Pancreas (tissue), 10 donors: Measurements from ENCODE around the gene FHIT. TPM values are rescaled to one million over a fixed set of nuclear protein-coding genes. Genes with fewer than 3 reads are reported as not detected.
"Not testable (repeated sequence)": the region's sequence is repeated elsewhere in the genome, so short reads cannot be mapped to it uniquely, and the experiment has no call there.

Experiments
- ATAC-seq, 4 donors: fragments of 200-7000 bp; cut with Tn5 transposase; one replicate each; pipeline versions ENCODE4 v1.8.0 to v1.9.1; 2020; ENCODE audit warnings: mild to moderate bottlenecking in 4 of 4, moderate library complexity in 4 of 4
- DNase-seq, 6 donors: peaks; one replicate each; pipeline ENCODE4 v3.0.0-alpha.2; 2020
- FAIRE-seq: peaks from 2 replicates; lab custom pipeline; 2012; peaks lifted over from hg19 to GRCh38; lab: Jason Lieb, UNC
- H3K27ac ChIP-seq, 4 donors: fragments of 200-600 bp; sonication (generic); 1 replicate in 3 of 4; 2 replicates in 1 of 4; pipeline versions ENCODE4 v1.5.0 to v1.8.0; 2020
- H3K27me3 ChIP-seq, 4 donors: fragments of 200-600 bp; one replicate each; pipeline ENCODE4 v1.8.0; 2021
- H3K36me3 ChIP-seq, 3 donors: fragments of 200-600 bp; sonication (generic) in 1 of 3; one replicate each; pipeline versions ENCODE4 v1.5.0 to v1.8.0; 2020 to 2021
- H3K4me1 ChIP-seq, 3 donors: fragments of 200-600 bp; one replicate each; pipeline ENCODE4 v1.8.0; 2021
- H3K4me3 ChIP-seq, 4 donors: fragments of 200-600 bp; sonication (generic) in 2 of 4; one replicate each; pipeline versions ENCODE4 v1.5.0 to v1.8.0; 2020 to 2021
- H3K9me3 ChIP-seq, 4 donors: fragments of 200-600 bp; one replicate each; pipeline ENCODE4 v1.8.0; 2021
- CTCF ChIP-seq, 4 donors: fragments of 200-600 bp; sonication (generic) in 3 of 4; IDR thresholded peaks; one replicate each; pipeline versions ENCODE4 v1.5.0 to v1.8.0; 2021; ENCODE audit warnings: antibody characterized with exemption in 4 of 4
- WGBS, 2 donors: extraction: QIAGEN DNeasy Blood & Tissue Kit; methylation state at CpG; one replicate each; pipeline ENCODE4 v1.1.7; 2013; 5-methylcytosine and 5-hydroxymethylcytosine counted together
- intact Hi-C, 3 donors: fragments of 100-400 bp; cut with DNase I; formaldehyde crosslinking; loops; one replicate each; pipeline versions ENCODE4 v1.11.1 to v1.14.2; 2022
- polyA plus RNA-seq, 2 donors: library from polyadenylated mRNA; stranded (reverse); fragments of 200-250 nt; gene quantifications; one replicate each; pipeline ENCODE4 v1.2.3, GENCODE V29; 2013
- total RNA-seq, 6 donors: library from RNA; stranded (reverse); fragmentation: NEBNext Ultra II Directional in 4 of 6; extraction: Animal tissue kit (Norgen Biotek cat#: 25700) in 4 of 6; gene quantifications; one replicate each; pipeline versions ENCODE4 v1.2.1 to v1.2.4, GENCODE V29; 2021 to 2023
- donor health status: healthy with polysubstance abuse.
- donor health status: DM: no; HTN: no; CAD: no; lungs with moderate emphysema.
- donor health status: DM: no; HTN: no; CAD: no.
- donor health status: control.
- donor health status: control.
- donor health status: Bipolar disorder and iron deficiency.
- donor health status: DM: yes; HTN: yes; CAD: no.
- donor health status: DM: no; HTN: no; CAD: no.
- donor health status: DM: no; HTN: no; CAD: no.
- donor health status: DM: yes; HTN: yes; CAD: no.

Gene FHIT
- total and polyA plus RNA-seq, 8 donors: 4.8 to 15.7 (median 8.0) TPM

GRCh38 chr3:61200270-61200669 lies 51.0 kb downstream of the FHIT start:
- Histone ChIP-seq H3K27ac (no peak overlapping the region), H3K9me3 (no peaks in the 10 kb centered on the region), H3K4me3 (no peak overlapping the region), H3K36me3 (no peaks in the 10 kb centered on the region), H3K27me3 (no peaks in the 10 kb centered on the region), H3K4me1 (peaks cover 0 to 11% (median 0%) of the 10 kb centered on the region in 3 donors)
- ATAC-seq (peak in 3 of 4 donors; percentile 66 to 78 (median 74)), DNase-seq (no peak), FAIRE-seq (no peak)
- intact Hi-C loops: no loop called here
- TF ChIP-seq CTCF (IDR thresholded peaks at IDR 0.05): no peak

GRCh38 chr3:61199843-61200242 lies 51.4 kb downstream of the FHIT start:
- no peaks in the 10 kb centered on the region for H3K27me3 ChIP-seq
- intact Hi-C loops: no loop called here
- H3K36me3 ChIP-seq: no peaks in the 10 kb centered on the region
- ATAC-seq (no peak), FAIRE-seq (no peak), DNase-seq (no peak)
- no peak overlapping the region for H3K27ac ChIP-seq
- H3K4me3 ChIP-seq: no peak overlapping the region
- WGBS, 2 donors: 91 to 93% methylated on average over 2 of the region's 2 CpGs
- no peak for TF ChIP-seq CTCF (IDR thresholded peaks at IDR 0.05)
- H3K4me1 ChIP-seq: peaks cover 0 to 11% (median 0%) of the 10 kb centered on the region in 3 donors
- no peaks in the 10 kb centered on the region for H3K9me3 ChIP-seq

- DNase-seq (no peak), FAIRE-seq (no peak), ATAC-seq (no peak)
- no peak for TF ChIP-seq CTCF (IDR thresholded peaks at IDR 0.05)
- no peaks in the 10 kb centered on the region for H3K9me3 ChIP-seq
- no peak overlapping the region for H3K4me3 ChIP-seq
- peaks cover 0 to 6% (median 0%) of the 10 kb centered on the region in 3 donors for H3K4me1 ChIP-seq
- no peaks in the 10 kb centered on the region for H3K27me3 ChIP-seq
- 65% methylated on average over 4 of the region's 4 CpGs for WGBS, 2 donors
- intact Hi-C loops: no loop called here
- no peaks in the 10 kb centered on the region for H3K36me3 ChIP-seq
- no peak overlapping the region for H3K27ac ChIP-seq
Measured at GRCh38 chr3:61194892-61195538, 56.2 kb downstream of the FHIT start.

- ATAC-seq (no peak), FAIRE-seq (no peak), DNase-seq (no peak)
- no peaks in the 10 kb centered on the region for H3K36me3 ChIP-seq
- H3K27me3 ChIP-seq: no peaks in the 10 kb centered on the region
- intact Hi-C loops: no loop called here
- no peak overlapping the region for H3K27ac ChIP-seq
- no peak for TF ChIP-seq CTCF (IDR thresholded peaks at IDR 0.05)
- H3K4me3 ChIP-seq: no peak overlapping the region
- peaks cover 0 to 4% (median 0%) of the 10 kb centered on the region in 3 donors for H3K4me1 ChIP-seq
- no peaks in the 10 kb centered on the region for H3K9me3 ChIP-seq
Measured at GRCh38 chr3:61192222-61192621, 59.0 kb downstream of the FHIT start.

- ATAC-seq, H3K4me3 ChIP-seq, H3K9me3 ChIP-seq, H3K36me3 ChIP-seq, DNase-seq, H3K4me1 ChIP-seq, H3K27ac ChIP-seq, H3K27me3 ChIP-seq, FAIRE-seq, intact Hi-C loops: not testable (repeated sequence)
- 97 to 98% methylated on average over 1 of the region's 1 CpG for WGBS, 2 donors
Measured at GRCh38 chr3:61190205-61190604, 61.0 kb downstream of the FHIT start.
